Skeletal muscle satellite cell (primary cell): ENCODE data around the gene AKR7A2.
"Not testable (repeated sequence)": the region's sequence is repeated elsewhere in the genome, so short reads cannot be mapped to it uniquely, and the experiment has no call there.

ENCODE experiments used
- H3K27me3 ChIP-seq: 2 replicates; pipeline ENCODE4 v1.7.0; 2013; ENCODE audit warnings: low read length; ENCODE audit not compliant: control insufficient read depth, insufficient read depth
- H3K36me3 ChIP-seq: 2 replicates; pipeline ENCODE4 v1.7.0; 2013; ENCODE audit warnings: mild to moderate bottlenecking, control low read depth, low read length; ENCODE audit not compliant: insufficient read depth
- H3K4me1 ChIP-seq: 2 replicates; pipeline ENCODE4 v1.7.0; 2013; ENCODE audit warnings: low read length; ENCODE audit not compliant: control insufficient read depth, insufficient read depth
- H3K4me2 ChIP-seq: 2 replicates; pipeline ENCODE4 v1.7.0; 2013; ENCODE audit warnings: mild to moderate bottlenecking, low read length
- H3K4me3 ChIP-seq: 2 replicates; pipeline ENCODE4 v1.7.0; 2013; ENCODE audit warnings: low read length
- H3K9ac ChIP-seq: 2 replicates; pipeline ENCODE4 v1.7.0; 2013; ENCODE audit warnings: mild to moderate bottlenecking, low read depth, low read length, moderate library complexity
- H3K9me3 ChIP-seq: replicated peaks from 2 replicates; pipeline ENCODE4 v1.7.0; 2013; ENCODE audit warnings: mild to moderate bottlenecking, control low read depth, low read length

The AKR7A2 gene

GRCh38 chr1:19268445-19268844, 43.5 kb downstream of the AKR7A2 start:
- Histone ChIP-seq H3K36me3 (no peaks in the 10 kb centered on the region), H3K4me1 (no peaks in the 10 kb centered on the region), H3K9me3 (no peaks in the 10 kb centered on the region), H3K27me3 (no peaks in the 10 kb centered on the region), H3K4me3 (no peak overlapping the region), H3K4me2 (no peak overlapping the region), H3K9ac (no peak overlapping the region)

- no peak overlapping the region for H3K4me3 ChIP-seq
- no peak overlapping the region for H3K4me2 ChIP-seq
- peaks cover 23% of the 10 kb centered on the region for H3K36me3 ChIP-seq
- no peaks in the 10 kb centered on the region for H3K27me3 ChIP-seq
- no peak overlapping the region for H3K9ac ChIP-seq
- H3K4me1 ChIP-seq: peaks cover 19% of the 10 kb centered on the region
- no peaks in the 10 kb centered on the region for H3K9me3 ChIP-seq
Observed at GRCh38 chr1:19262744-19263143, 49.2 kb downstream of the AKR7A2 start.

- no peak overlapping the region for H3K4me3 ChIP-seq
- no peak overlapping the region for H3K4me2 ChIP-seq
- peaks cover 22% of the 10 kb centered on the region for H3K4me1 ChIP-seq
- H3K36me3 ChIP-seq: peaks cover 30% of the 10 kb centered on the region
- H3K27me3 ChIP-seq: no peaks in the 10 kb centered on the region
- H3K9ac ChIP-seq: no peak overlapping the region
- H3K9me3 ChIP-seq: no peaks in the 10 kb centered on the region
Observed at GRCh38 chr1:19262047-19262446, 49.9 kb downstream of the AKR7A2 start.

- Histone ChIP-seq H3K36me3 (peaks cover 44% of the 10 kb centered on the region), H3K9me3 (no peaks in the 10 kb centered on the region), H3K9ac (peak overlapping the region; percentile 51), H3K4me2 (peak overlapping the region; percentile 66), H3K27me3 (no peaks in the 10 kb centered on the region), H3K4me1 (peaks cover 23% of the 10 kb centered on the region), H3K4me3 (peak overlapping the region; percentile 14)
Observed at GRCh38 chr1:19260211-19261138, 51.5 kb downstream of the AKR7A2 start.

DNA sequence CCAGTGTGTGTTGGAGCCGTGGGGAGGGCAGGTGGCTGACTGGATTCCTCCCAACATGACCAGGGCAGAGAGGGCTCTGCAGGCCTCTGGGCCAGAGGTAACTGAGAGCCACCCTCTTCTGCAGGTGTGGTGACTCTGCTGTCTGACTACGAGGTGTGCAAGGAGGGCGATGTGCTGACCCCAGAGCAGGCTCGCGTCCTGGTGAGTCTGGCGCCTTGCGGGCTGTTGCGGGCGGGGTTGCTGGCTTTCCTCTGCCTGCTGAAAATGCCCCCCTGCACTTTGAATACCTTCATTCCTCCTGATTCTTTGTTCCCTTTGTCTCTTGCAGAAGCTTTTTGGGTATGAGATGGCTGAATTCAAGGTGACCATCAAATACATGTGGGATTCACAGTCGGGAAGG, 53.6 kb downstream of the AKR7A2 start:
- H3K27me3 ChIP-seq: no peaks in the 10 kb centered on the region
- no peaks in the 10 kb centered on the region for H3K9me3 ChIP-seq
- H3K9ac ChIP-seq: no peak overlapping the region
- no peak overlapping the region for H3K4me2 ChIP-seq
- H3K4me3 ChIP-seq: no peak overlapping the region
- peaks cover 55% of the 10 kb centered on the region for H3K36me3 ChIP-seq
- peaks cover 28% of the 10 kb centered on the region for H3K4me1 ChIP-seq

DNA sequence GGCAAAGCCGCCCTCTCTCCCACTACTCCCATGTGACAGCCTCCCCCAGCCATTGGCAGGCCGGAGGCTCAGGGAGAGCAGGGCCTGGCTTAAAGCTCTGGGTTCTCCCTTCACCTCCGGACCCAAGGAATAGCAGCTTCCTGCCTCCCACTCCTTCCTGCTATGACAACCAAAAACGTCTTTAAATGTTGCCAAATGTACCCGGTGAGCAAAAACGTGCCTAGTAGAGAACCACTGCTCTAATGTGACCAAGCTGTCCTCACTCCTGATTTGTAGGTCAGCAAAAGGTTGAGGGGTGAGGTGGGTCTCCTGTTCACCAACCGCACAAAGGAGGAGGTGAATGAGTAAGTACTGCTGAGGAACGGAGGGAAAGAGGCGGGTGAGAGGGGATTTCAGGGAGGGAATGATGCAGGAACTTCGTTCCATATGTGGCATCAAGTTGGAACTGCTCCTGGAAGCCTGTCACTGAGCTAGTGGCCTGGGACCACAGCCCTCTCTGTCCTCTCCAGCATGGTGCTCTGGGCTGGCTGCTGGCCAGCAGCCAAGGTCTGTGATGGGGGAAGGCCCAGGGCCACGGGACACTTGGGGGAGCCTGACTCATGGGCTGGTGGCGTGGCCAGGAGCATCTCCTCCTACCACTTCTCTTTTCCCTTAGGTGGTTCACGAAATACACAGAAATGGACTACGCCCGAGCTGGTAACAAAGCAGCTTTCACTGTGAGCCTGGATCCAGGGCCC, 54.6 kb downstream of the AKR7A2 start:
- Histone ChIP-seq H3K9me3 (no peaks in the 10 kb centered on the region), H3K4me3 (no peak overlapping the region), H3K4me2 (no peak overlapping the region), H3K9ac (no peak overlapping the region), H3K36me3 (peaks cover 55% of the 10 kb centered on the region), H3K27me3 (no peaks in the 10 kb centered on the region), H3K4me1 (peaks cover 37% of the 10 kb centered on the region)

- H3K27me3 ChIP-seq, H3K9me3 ChIP-seq, H3K4me3 ChIP-seq, H3K4me2 ChIP-seq, H3K9ac ChIP-seq: not testable (repeated sequence)
- Histone ChIP-seq H3K36me3 (peaks cover 55% of the 10 kb centered on the region), H3K4me1 (peaks cover 34% of the 10 kb centered on the region)
Observed at GRCh38 chr1:19256301-19256700, 55.6 kb downstream of the AKR7A2 start.

GRCh38 chr1:19255288-19255687, 56.7 kb downstream of the AKR7A2 start:
- Histone ChIP-seq H3K27me3 (no peaks in the 10 kb centered on the region), H3K4me2 (no peak overlapping the region), H3K9ac (no peak overlapping the region), H3K36me3 (peaks cover 55% of the 10 kb centered on the region), H3K9me3 (no peaks in the 10 kb centered on the region), H3K4me1 (peaks cover 32% of the 10 kb centered on the region), H3K4me3 (no peak overlapping the region)

DNA sequence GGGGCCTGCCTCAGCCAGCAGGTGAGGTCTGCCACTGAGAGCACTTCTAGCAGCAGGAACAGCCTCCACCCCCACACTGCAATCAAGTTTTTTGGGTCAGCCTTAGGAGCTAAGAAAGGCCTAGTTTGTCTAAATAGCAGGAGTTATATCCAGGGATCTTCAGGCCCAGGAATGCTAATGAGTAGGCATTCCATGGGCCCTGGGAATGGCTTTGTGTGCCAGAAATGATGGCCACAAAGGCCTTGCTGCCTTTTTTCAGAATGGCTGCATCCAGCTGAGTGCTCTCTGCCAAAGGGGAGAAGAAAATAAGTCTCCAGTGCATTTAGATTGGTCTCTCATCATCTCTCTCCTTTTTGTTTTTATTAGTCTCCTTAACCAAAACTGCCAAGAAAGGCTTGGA, 57.5 kb downstream of the AKR7A2 start:
- Histone ChIP-seq H3K4me1 (peaks cover 25% of the 10 kb centered on the region), H3K4me3 (no peak overlapping the region)

More for the DNA sequence above, 57.5 kb downstream of the AKR7A2 start:
- Histone ChIP-seq H3K27me3 (no peaks in the 10 kb centered on the region), H3K9me3 (no peaks in the 10 kb centered on the region), H3K9ac (no peak overlapping the region), H3K4me2 (no peak overlapping the region), H3K36me3 (peaks cover 48% of the 10 kb centered on the region)
